Lower lobe of right lung (tissue), 2 donors: Measurements from ENCODE around the gene OCIAD1. TPM values are rescaled to one million over a fixed set of nuclear protein-coding genes. Genes with fewer than 3 reads are reported as not detected.
"Not testable (repeated sequence)": the region's sequence is repeated elsewhere in the genome, so short reads cannot be mapped to it uniquely, and the experiment has no call there.

Experiments used
- ATAC-seq, 2 donors: fragments of 200-7000 bp; cut with Tn5 transposase; one replicate each; pipeline ENCODE4 v1.9.1; 2020 to 2022; ENCODE audit warnings: mild to moderate bottlenecking in 2 of 2, moderate library complexity in 2 of 2
- DNase-seq: peaks from one replicate; pipeline ENCODE4 v3.0.0-alpha.2; 2020
- H3K27ac ChIP-seq: fragments of 200-600 bp; one replicate; pipeline ENCODE4 v1.8.0; 2022
- H3K27me3 ChIP-seq: fragments of 200-600 bp; one replicate; pipeline ENCODE4 v1.8.0; 2022; ENCODE audit warnings: low read depth
- H3K36me3 ChIP-seq: fragments of 200-600 bp; one replicate; pipeline ENCODE4 v1.8.0; 2022; ENCODE audit warnings: mild to moderate bottlenecking
- H3K4me1 ChIP-seq: fragments of 200-600 bp; one replicate; pipeline ENCODE4 v1.8.0; 2022
- H3K4me3 ChIP-seq: fragments of 200-600 bp; one replicate; pipeline ENCODE4 v1.8.0; 2022; ENCODE audit warnings: mild to moderate bottlenecking
- H3K9me3 ChIP-seq: fragments of 200-600 bp; one replicate; pipeline ENCODE4 v1.8.0; 2022
- intact Hi-C: fragments of 100-400 bp; cut with DNase I; formaldehyde crosslinking; loops from one replicate; pipeline ENCODE4 v1.11.0; 2022
- total RNA-seq: library from RNA; stranded (reverse); fragmentation: NEBNext Ultra II Directional; extraction: Animal tissue kit (Norgen Biotek cat#: 25700); gene quantifications from one replicate; pipeline ENCODE4 v1.2.1, GENCODE V29; 2021
- TF ChIP-seq, protein P1 (sequence below): fragments of 200-600 bp; IDR thresholded peaks from one replicate; pipeline ENCODE4 v1.8.0; 2022; ENCODE audit warnings: antibody characterized with exemption, mild to moderate bottlenecking
- donor health status: DM: no; HTN: yes; CAD: no; lungs with severe emphysema.

Gene OCIAD1
- total RNA-seq, 1 donor from 2014 or later = 101 TPM

- Histone ChIP-seq H3K36me3 (no peaks in the 10 kb centered on the region), H3K9me3 (no peaks in the 10 kb centered on the region), H3K27ac (no peak overlapping the region), H3K27me3 (no peaks in the 10 kb centered on the region), H3K4me1 (no peaks in the 10 kb centered on the region), H3K4me3 (no peak overlapping the region)
- TF ChIP-seq, protein P1, sequence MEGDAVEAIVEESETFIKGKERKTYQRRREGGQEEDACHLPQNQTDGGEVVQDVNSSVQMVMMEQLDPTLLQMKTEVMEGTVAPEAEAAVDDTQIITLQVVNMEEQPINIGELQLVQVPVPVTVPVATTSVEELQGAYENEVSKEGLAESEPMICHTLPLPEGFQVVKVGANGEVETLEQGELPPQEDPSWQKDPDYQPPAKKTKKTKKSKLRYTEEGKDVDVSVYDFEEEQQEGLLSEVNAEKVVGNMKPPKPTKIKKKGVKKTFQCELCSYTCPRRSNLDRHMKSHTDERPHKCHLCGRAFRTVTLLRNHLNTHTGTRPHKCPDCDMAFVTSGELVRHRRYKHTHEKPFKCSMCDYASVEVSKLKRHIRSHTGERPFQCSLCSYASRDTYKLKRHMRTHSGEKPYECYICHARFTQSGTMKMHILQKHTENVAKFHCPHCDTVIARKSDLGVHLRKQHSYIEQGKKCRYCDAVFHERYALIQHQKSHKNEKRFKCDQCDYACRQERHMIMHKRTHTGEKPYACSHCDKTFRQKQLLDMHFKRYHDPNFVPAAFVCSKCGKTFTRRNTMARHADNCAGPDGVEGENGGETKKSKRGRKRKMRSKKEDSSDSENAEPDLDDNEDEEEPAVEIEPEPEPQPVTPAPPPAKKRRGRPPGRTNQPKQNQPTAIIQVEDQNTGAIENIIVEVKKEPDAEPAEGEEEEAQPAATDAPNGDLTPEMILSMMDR = no peak
- intact Hi-C loops = no loop called here
- ATAC-seq (no peak), DNase-seq (no peak)
These were observed 48.9 kb downstream of the OCIAD1 start for GRCh38 chr4:48879561-48880442.

- DNase-seq, H3K4me3 ChIP-seq, ATAC-seq, H3K9me3 ChIP-seq, H3K36me3 ChIP-seq, H3K27me3 ChIP-seq, intact Hi-C loops, H3K27ac ChIP-seq, H3K4me1 ChIP-seq: not testable (repeated sequence)
These were observed 50.8 kb downstream of the OCIAD1 start for GRCh38 chr4:48881646-48882045.

GRCh38 chr4:48889750-48890149 lies 58.9 kb downstream of the OCIAD1 start:
- H3K4me3 ChIP-seq, H3K27ac ChIP-seq, DNase-seq, ATAC-seq, H3K27me3 ChIP-seq, H3K9me3 ChIP-seq, H3K4me1 ChIP-seq, intact Hi-C loops: not testable (repeated sequence)
- peaks cover 16% of the 10 kb centered on the region for H3K36me3 ChIP-seq

- ATAC-seq (no peak), DNase-seq (no peak)
- Histone ChIP-seq H3K4me3 (no peak overlapping the region), H3K4me1 (no peaks in the 10 kb centered on the region), H3K9me3 (no peaks in the 10 kb centered on the region), H3K36me3 (peaks cover 21% of the 10 kb centered on the region), H3K27me3 (no peaks in the 10 kb centered on the region), H3K27ac (no peak overlapping the region)
- TF ChIP-seq, protein P1 = no peak
- intact Hi-C loops = no loop called here
These were observed 60.2 kb downstream of the OCIAD1 start for GRCh38 chr4:48891028-48891619.

GRCh38 chr4:48896845-48897244 lies 66.0 kb downstream of the OCIAD1 start:
- H3K27ac ChIP-seq = no peak overlapping the region
- H3K36me3 ChIP-seq = peaks cover 44% of the 10 kb centered on the region
- intact Hi-C loops = no loop called here
- H3K27me3 ChIP-seq = no peaks in the 10 kb centered on the region
- no peak overlapping the region for H3K4me3 ChIP-seq
- no peaks in the 10 kb centered on the region for H3K4me1 ChIP-seq
- no peaks in the 10 kb centered on the region for H3K9me3 ChIP-seq
- ATAC-seq (no peak), DNase-seq (no peak)
- TF ChIP-seq, protein P1 = no peak

DNA sequence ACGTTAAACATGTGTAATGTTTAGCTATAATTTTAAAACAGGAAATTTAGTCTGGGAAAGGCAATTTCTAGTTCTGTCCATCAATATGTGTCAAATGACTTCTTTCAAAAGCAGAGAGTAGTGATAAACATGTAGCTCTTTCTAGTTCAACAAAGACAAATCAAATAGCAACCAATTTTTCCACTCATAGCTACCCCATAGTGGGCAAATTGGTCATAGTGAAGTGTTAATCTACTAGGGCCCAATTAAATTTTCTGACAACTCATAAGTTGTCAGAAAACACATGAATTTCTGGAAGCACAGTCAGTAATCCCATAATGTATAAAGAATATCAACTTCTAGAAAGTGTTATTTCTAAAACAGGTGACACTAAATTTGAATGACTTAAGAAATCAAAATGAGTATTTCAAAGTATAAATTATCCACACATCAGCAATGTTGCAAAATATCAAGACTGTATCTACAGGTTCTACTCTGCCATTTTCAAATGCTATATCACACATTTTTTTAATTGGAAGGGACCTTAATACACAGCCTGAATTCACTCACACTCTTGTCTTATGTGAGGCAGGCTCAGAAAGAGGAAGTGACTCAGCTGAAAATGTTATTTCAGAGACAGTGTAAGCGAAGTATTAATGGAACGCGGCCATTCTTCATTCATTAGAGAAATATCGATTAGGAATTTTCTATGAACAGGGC lies 68.0 kb downstream of the OCIAD1 start:
- Histone ChIP-seq H3K27ac (no peak overlapping the region), H3K36me3 (peaks cover 43% of the 10 kb centered on the region), H3K4me1 (no peaks in the 10 kb centered on the region), H3K9me3 (no peaks in the 10 kb centered on the region), H3K4me3 (no peak overlapping the region), H3K27me3 (no peaks in the 10 kb centered on the region)
- no peak for DNase-seq
- no peak for ATAC-seq
- intact Hi-C loops = no loop called here
- TF ChIP-seq, protein P1 = no peak
